HCT116 (cell line): ENCODE results near the gene DZIP1L. TPM values are rescaled to one million over a fixed set of nuclear protein-coding genes. Genes with fewer than 3 reads are reported as not detected.

Experiments
- ATAC-seq: fragments of 200-7000 bp; cut with Tn5 transposase; 2 replicates; pipeline ENCODE4 v1.9.1; 2020; ENCODE audit warnings: mild to moderate bottlenecking, moderate library complexity
- BruUV-seq: library from RNA; stranded (reverse); fragments of 400-500 nt; replicated peaks from 2 replicates; lab custom pipeline; 2021; lab: Mats Ljungman, UMichigan
- CTCF ChIA-PET: fragments of 300-600 bp; sonication (Branson Sonifier 250); formaldehyde crosslinking; loops from one replicate; lab custom pipeline; 2021; ENCODE audit warnings: antibody characterized with exemption; lab: Charles Lee
- POLR2A ChIA-PET: fragments of 300-600, 350-600 bp; sonication (Branson Sonifier 250); formaldehyde crosslinking; loops from one replicate; lab custom pipeline; 2021; ENCODE audit warnings: antibody characterized with exemption; lab: Charles Lee
- RAD21 ChIA-PET, 2 experiments: fragments of 300-600 bp; sonication (Branson Sonifier 250); formaldehyde crosslinking; loops; one replicate each; lab custom pipeline; 2023; ENCODE audit warnings: low total read pairs in 2 of 2; ENCODE audit not compliant: uncharacterized antibody in 2 of 2, unreplicated experiment in 2 of 2, low non-redundant PET in 1 of 2; lab: Charles Lee
- DNase-seq: peaks from one replicate; pipeline ENCODE4 v3.0.0-alpha.2; 2010; ENCODE audit warnings: low read depth, low spot score
- H2AFZ ChIP-seq: fragments of 200-600 bp; shearing (Covaris generic), sonication (generic); 2 replicates; pipeline ENCODE4 v1.6.1; 2017; ENCODE audit warnings: low read depth, mixed run types, mixed read lengths, antibody characterized with exemption, low read length; ENCODE audit not compliant: poor library complexity, severe bottlenecking
- H3K27ac ChIP-seq: 2 replicates; pipeline ENCODE4 v1.5.1; 2012; ENCODE audit warnings: low read depth, low read length
- H3K27me3 ChIP-seq: fragments of 200-600 bp; sonication (generic); 2 replicates; pipeline ENCODE4 v1.6.1; 2016; ENCODE audit warnings: mixed run types, low read length, mixed read lengths; ENCODE audit not compliant: insufficient read depth
- H3K36me3 ChIP-seq, 2 experiments: fragments of 200-500 bp in 1 of 2; fragments of 200-600 bp in 1 of 2; sonication (Bioruptor generic) in 1 of 2; sonication (generic) in 1 of 2; 2 replicates each; pipeline versions ENCODE4 v1.5.1 to v1.6.1; 2014 to 2016; ENCODE audit warnings: low read length in 2 of 2, inconsistent platforms in 1 of 2, mixed read lengths in 1 of 2, mixed run types in 1 of 2; ENCODE audit not compliant: insufficient read depth in 2 of 2, control insufficient read depth in 1 of 2
- H3K4me1 ChIP-seq, 2 experiments: fragments of 200-600 bp in 1 of 2; sonication (generic) in 1 of 2; 2 replicates each; pipeline versions ENCODE4 v1.5.1 to v1.6.1; 2012 to 2017; ENCODE audit warnings: low read length in 2 of 2, inconsistent platforms in 1 of 2, mild to moderate bottlenecking in 1 of 2, mixed read lengths in 1 of 2, mixed run types in 1 of 2, moderate library complexity in 1 of 2; ENCODE audit not compliant: insufficient read depth in 2 of 2, control insufficient read depth in 1 of 2
- H3K4me2 ChIP-seq: fragments of 200-600 bp; sonication (generic); 2 replicates; pipeline ENCODE4 v1.6.1; 2017; ENCODE audit warnings: mixed run types, low read length, mixed read lengths
- H3K4me3 ChIP-seq, 2 experiments: fragments of 200-600 bp in 1 of 2; sonication (generic) in 1 of 2; replicated peaks in 1 of 2; 2 replicates each; pipeline ENCODE4 v1.5.1; 2011 to 2016; ENCODE audit warnings: low read length in 2 of 2, control low read depth in 1 of 2, low read depth in 1 of 2, mild to moderate bottlenecking in 1 of 2, mixed read lengths in 1 of 2, mixed run types in 1 of 2
- H3K79me2 ChIP-seq: fragments of 200-600 bp; sonication (generic); 2 replicates; pipeline ENCODE4 v1.6.1; 2017; ENCODE audit warnings: mild to moderate bottlenecking, mixed run types, low read length, moderate library complexity, mixed read lengths; ENCODE audit not compliant: insufficient read depth
- H3K9ac ChIP-seq: fragments of 200-600 bp; sonication (generic); 2 replicates; pipeline ENCODE4 v1.6.1; 2016; ENCODE audit warnings: low read length, mixed read lengths
- H3K9me2 ChIP-seq: fragments of 200-600 bp; sonication (generic), shearing (Covaris generic); 2 replicates; pipeline ENCODE4 v1.6.1; 2017; ENCODE audit warnings: mixed run types, mild to moderate bottlenecking, moderate library complexity; ENCODE audit not compliant: insufficient read depth
- H3K9me3 ChIP-seq, 2 experiments: fragments of 200-500 bp in 1 of 2; fragments of 200-600 bp in 1 of 2; sonication (Bioruptor generic) in 1 of 2; sonication (generic) in 1 of 2; 2 replicates each; pipeline ENCODE4 v1.6.1; 2014 to 2017; ENCODE audit warnings: low read length in 2 of 2, mixed read lengths in 2 of 2, inconsistent platforms in 1 of 2, low read depth in 1 of 2, mild to moderate bottlenecking in 1 of 2, mixed run types in 1 of 2, moderate library complexity in 1 of 2; ENCODE audit not compliant: control insufficient read depth in 1 of 2, insufficient read depth in 1 of 2
- H4K20me1 ChIP-seq: fragments of 200-600 bp; sonication (generic), shearing (Covaris generic); 2 replicates; pipeline ENCODE4 v1.6.1; 2017; ENCODE audit warnings: mixed run types, mild to moderate bottlenecking, moderate library complexity; ENCODE audit not compliant: insufficient read depth
- CEBPB ChIP-seq: IDR thresholded peaks from 2 replicates; pipeline ENCODE4 v1.6.1; 2012; ENCODE audit warnings: low read depth
- ELF1 ChIP-seq: IDR thresholded peaks from 2 replicates; pipeline ENCODE4 v1.6.1; 2012; ENCODE audit warnings: low read depth, borderline replicate concordance
- JUND ChIP-seq: IDR thresholded peaks from 2 replicates; pipeline ENCODE4 v1.6.1; 2012
- POLR2A ChIP-seq: IDR thresholded peaks from 2 replicates; pipeline ENCODE4 v1.7.0; 2011; ENCODE audit warnings: borderline replicate concordance; ENCODE audit not compliant: insufficient read depth, insufficient read length; ENCODE audit errors: extremely low read depth
- SIN3A ChIP-seq: IDR thresholded peaks from 2 replicates; pipeline ENCODE4 v1.6.1; 2012; ENCODE audit warnings: low read depth
- SP1 ChIP-seq: IDR thresholded peaks from 2 replicates; pipeline ENCODE4 v1.6.1; 2012; ENCODE audit warnings: low read depth
- SRF ChIP-seq: IDR thresholded peaks from 2 replicates; pipeline ENCODE4 v1.6.1; 2012; ENCODE audit warnings: low read depth
- YY1 ChIP-seq: IDR thresholded peaks from 2 replicates; pipeline ENCODE4 v1.6.1; 2011; ENCODE audit warnings: low read length, low read depth, moderate library complexity, mild to moderate bottlenecking; ENCODE audit not compliant: insufficient replicate concordance; ENCODE audit errors: extremely low read depth
- ZFX ChIP-seq: fragments of 450-650 bp; IDR thresholded peaks from 2 replicates; pipeline ENCODE4 v1.6.1; 2017
- intact Hi-C: fragments of 100-400 bp; cut with micrococcal nuclease; formaldehyde crosslinking; loops from 2 replicates; pipeline ENCODE4 v1.10.0; 2022
- total RNA-seq: library from RNA; stranded (reverse); gene quantifications from one replicate; pipeline ENCODE4 v1.2.1, GENCODE V29; 2021; ENCODE audit not compliant: unreplicated experiment
- TF ChIP-seq, protein P1 (sequence below): IDR thresholded peaks from 2 replicates; pipeline ENCODE4 v1.6.1; 2012
- TF ChIP-seq, protein P2 (sequence below), 3 experiments: fragments of 200-600 bp in 1 of 3; sonication (generic) in 1 of 3; IDR thresholded peaks in 2 of 3; conservative IDR thresholded peaks in 1 of 3; 2 replicates each; pipeline ENCODE4 v1.5.1; 2012 to 2017; ENCODE audit warnings: low read depth in 2 of 3, low read length in 2 of 3, antibody characterized with exemption in 1 of 3, borderline replicate concordance in 1 of 3, control low read depth in 1 of 3, mild to moderate bottlenecking in 1 of 3, mixed read lengths in 1 of 3, mixed run types in 1 of 3, moderate library complexity in 1 of 3; ENCODE audit not compliant: insufficient read depth in 1 of 3

DZIP1L gene
- total RNA-seq, 1 experiment from 2014 or later: 9.6 TPM

DNA sequence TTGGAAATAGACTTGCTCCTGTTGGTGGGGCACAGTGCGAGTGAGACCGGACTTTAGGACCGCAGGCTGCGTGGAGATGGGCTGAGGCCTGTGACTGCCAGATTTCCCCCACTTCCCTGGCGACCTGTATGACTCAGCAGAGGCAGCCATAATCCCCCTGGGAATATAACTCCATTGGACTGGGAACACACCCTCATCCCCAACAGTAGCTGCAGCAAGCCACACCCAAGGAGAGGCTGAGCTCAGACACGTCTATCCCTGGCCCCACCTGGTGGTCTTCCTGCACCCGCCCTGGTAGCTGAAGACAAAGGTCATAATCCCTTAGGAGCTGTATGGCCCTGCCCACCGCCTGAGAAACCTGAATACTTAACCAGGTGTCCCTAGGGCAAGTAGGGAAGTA is 42.6 kb downstream of the DZIP1L start:
- Histone ChIP-seq H3K9me3 (no peaks in the 10 kb centered on the region), H3K4me3 (no peak overlapping the region), H3K36me3 (peaks cover 0 to 4% of the 10 kb centered on the region in 2 experiments; a peak in 2 of 4 replicates), H3K79me2 (no peaks in the 10 kb centered on the region), H3K27ac (no peak overlapping the region), H3K9me2 (no peaks in the 10 kb centered on the region), H3K27me3 (no peaks in the 10 kb centered on the region), H3K4me2 (peak overlapping the region; percentile 19; the same call in 1 of the 2 replicates), H3K9ac (no peak overlapping the region), H4K20me1 (no peaks in the 10 kb centered on the region), H3K4me1 (peaks cover 1 to 14% of the 10 kb centered on the region in 2 experiments; a peak in 3 of 4 replicates), H2AFZ (no peak overlapping the region)
- ChIA-PET CTCF (no interaction called here), RAD21 (no interaction called here), POLR2A (interaction anchor here (1.1 kb wide), 1 partner anchor 43 kb away, joined by 3 read pairs; the partner anchor contains the start of gene DZIP1L)
- no TSS peak for BruUV-seq
- ATAC-seq (no peak), DNase-seq (no peak)
- intact Hi-C loops: no loop called here
- TF ChIP-seq, protein P1, sequence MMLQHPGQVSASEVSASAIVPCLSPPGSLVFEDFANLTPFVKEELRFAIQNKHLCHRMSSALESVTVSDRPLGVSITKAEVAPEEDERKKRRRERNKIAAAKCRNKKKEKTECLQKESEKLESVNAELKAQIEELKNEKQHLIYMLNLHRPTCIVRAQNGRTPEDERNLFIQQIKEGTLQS: no peak
- TF ChIP-seq SRF (no peak), ZFX (no peak), POLR2A (no peak), JUND (no peak), SIN3A (no peak), YY1 (no peak), ELF1 (no peak), SP1 (no peak), CEBPB (no peak)
- TF ChIP-seq, protein P2, sequence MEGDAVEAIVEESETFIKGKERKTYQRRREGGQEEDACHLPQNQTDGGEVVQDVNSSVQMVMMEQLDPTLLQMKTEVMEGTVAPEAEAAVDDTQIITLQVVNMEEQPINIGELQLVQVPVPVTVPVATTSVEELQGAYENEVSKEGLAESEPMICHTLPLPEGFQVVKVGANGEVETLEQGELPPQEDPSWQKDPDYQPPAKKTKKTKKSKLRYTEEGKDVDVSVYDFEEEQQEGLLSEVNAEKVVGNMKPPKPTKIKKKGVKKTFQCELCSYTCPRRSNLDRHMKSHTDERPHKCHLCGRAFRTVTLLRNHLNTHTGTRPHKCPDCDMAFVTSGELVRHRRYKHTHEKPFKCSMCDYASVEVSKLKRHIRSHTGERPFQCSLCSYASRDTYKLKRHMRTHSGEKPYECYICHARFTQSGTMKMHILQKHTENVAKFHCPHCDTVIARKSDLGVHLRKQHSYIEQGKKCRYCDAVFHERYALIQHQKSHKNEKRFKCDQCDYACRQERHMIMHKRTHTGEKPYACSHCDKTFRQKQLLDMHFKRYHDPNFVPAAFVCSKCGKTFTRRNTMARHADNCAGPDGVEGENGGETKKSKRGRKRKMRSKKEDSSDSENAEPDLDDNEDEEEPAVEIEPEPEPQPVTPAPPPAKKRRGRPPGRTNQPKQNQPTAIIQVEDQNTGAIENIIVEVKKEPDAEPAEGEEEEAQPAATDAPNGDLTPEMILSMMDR (IDR thresholded peaks at IDR 0.05 in 2 of 3, conservative IDR thresholded peaks at IDR 0.05 in 1 of 3; ENCODE audit: borderline replicate concordance in 1 of 3, insufficient read depth in 1 of 3, low read depth in 2 of 3, low read length in 2 of 3): no peak
